HEK293 (cell line): ENCODE results near the gene ZNF217.

ENCODE experiments used
- CTCF ChIA-PET: fragments of 350-600 bp; formaldehyde crosslinking; extraction: SDS; loops from one replicate; lab custom pipeline; 2021; ENCODE audit warnings: antibody characterized with exemption; lab: Yijun Ruan, JAX
- POLR2A ChIA-PET: fragments of 300-600 bp; formaldehyde crosslinking; extraction: SDS; loops from one replicate; lab custom pipeline; 2020; ENCODE audit warnings: antibody characterized with exemption, inconsistent platforms; lab: Yijun Ruan, JAX
- H3K27ac ChIP-seq: fragments of 200-500 bp; sonication (Bioruptor generic); 2 replicates; pipeline ENCODE4 v1.5.1; 2014; ENCODE audit warnings: low read depth, low read length, control low read depth, inconsistent platforms; ENCODE audit errors: extremely low read depth
- H3K36me3 ChIP-seq, 2 experiments: fragments of 200-500 bp in 1 of 2; sonication (Bioruptor generic) in 1 of 2; 1 replicate in 1 of 2; 2 replicates in 1 of 2; pipeline ENCODE4 v1.5.1; 2014 to 2017; ENCODE audit warnings: inconsistent platforms in 2 of 2, low read length in 2 of 2; ENCODE audit not compliant: control insufficient read depth in 2 of 2, insufficient read depth in 1 of 2
- H3K4me1 ChIP-seq: fragments of 200-500 bp; sonication (Bioruptor generic); 2 replicates; pipeline ENCODE4 v1.5.1; 2014; ENCODE audit warnings: mild to moderate bottlenecking, low read length, inconsistent platforms; ENCODE audit not compliant: control insufficient read depth, insufficient read depth
- H3K4me3 ChIP-seq: 2 replicates; pipeline ENCODE4 v1.5.1; 2011; ENCODE audit warnings: low read depth, mild to moderate bottlenecking, control low read depth, low read length, moderate library complexity
- H3K9me3 ChIP-seq: fragments of 200-500 bp; sonication (Bioruptor generic); 2 replicates; pipeline ENCODE4 v1.5.1; 2014; ENCODE audit warnings: low read depth, low read length, inconsistent platforms; ENCODE audit not compliant: control insufficient read depth, insufficient read depth
- ATF2 ChIP-seq: fragments of 450-650 bp; formaldehyde crosslinking; IDR thresholded peaks from 2 replicates; pipeline ENCODE4 v1.5.1; 2016; ENCODE audit warnings: missing biosample characterization, missing genetic modification characterization, low read depth
- HIC1 ChIP-seq: fragments of 450-650 bp; formaldehyde crosslinking; IDR thresholded peaks from 2 replicates; pipeline ENCODE4 v1.5.1; 2016; ENCODE audit warnings: missing biosample characterization, missing genetic modification characterization
- SCRT2 ChIP-seq: fragments of 450-650 bp; formaldehyde crosslinking; IDR thresholded peaks from 2 replicates; pipeline ENCODE4 v1.5.1; 2016; ENCODE audit warnings: missing biosample characterization, missing genetic modification characterization
- SP3 ChIP-seq: fragments of 450-650 bp; formaldehyde crosslinking; IDR thresholded peaks from 2 replicates; pipeline ENCODE4 v1.5.1; 2016; ENCODE audit warnings: missing biosample characterization, missing genetic modification characterization
- WT1 ChIP-seq: fragments of 450-650 bp; formaldehyde crosslinking; IDR thresholded peaks from 2 replicates; pipeline ENCODE4 v1.5.1; 2016; ENCODE audit warnings: missing biosample characterization, missing genetic modification characterization
- ZBTB17 ChIP-seq: fragments of 450-650 bp; formaldehyde crosslinking; IDR thresholded peaks from 2 replicates; pipeline ENCODE4 v1.5.1; 2016; ENCODE audit warnings: missing biosample characterization, missing genetic modification characterization
- ZBTB21 ChIP-seq: fragments of 450-650 bp; formaldehyde crosslinking; IDR thresholded peaks from 2 replicates; pipeline ENCODE4 v1.5.1; 2017; ENCODE audit warnings: missing biosample characterization, missing genetic modification characterization
- ZBTB26 ChIP-seq: fragments of 450-650 bp; formaldehyde crosslinking; optimal IDR thresholded peaks from 2 replicates; pipeline ENCODE3; 2016; ENCODE audit warnings: missing biosample characterization, mild to moderate bottlenecking, missing genetic modification characterization
- ZBTB48 ChIP-seq: fragments of 450-650 bp; formaldehyde crosslinking; IDR thresholded peaks from 2 replicates; pipeline ENCODE4 v1.5.1; 2016; ENCODE audit warnings: missing biosample characterization, missing genetic modification characterization
- ZBTB49 ChIP-seq: fragments of 450-650 bp; formaldehyde crosslinking; IDR thresholded peaks from 2 replicates; pipeline ENCODE4 v1.5.1; 2016; ENCODE audit warnings: missing biosample characterization, missing genetic modification characterization, low read depth
- ZFP69B ChIP-seq: fragments of 450-650 bp; formaldehyde crosslinking; IDR thresholded peaks from 2 replicates; pipeline ENCODE4 v1.5.1; 2016; ENCODE audit warnings: missing biosample characterization, missing genetic modification characterization
- ZNF114 ChIP-seq: fragments of 450-650 bp; formaldehyde crosslinking; IDR thresholded peaks from 2 replicates; pipeline ENCODE4 v1.5.0; 2017; ENCODE audit warnings: missing biosample characterization, missing genetic modification characterization
- ZNF138 ChIP-seq: fragments of 450-650 bp; formaldehyde crosslinking; IDR thresholded peaks from 2 replicates; pipeline ENCODE4 v1.5.1; 2016; ENCODE audit warnings: missing biosample characterization, missing genetic modification characterization, borderline replicate concordance
- ZNF155 ChIP-seq: fragments of 450-650 bp; formaldehyde crosslinking; IDR thresholded peaks from 2 replicates; pipeline ENCODE4 v1.5.1; 2016; ENCODE audit warnings: missing biosample characterization, missing genetic modification characterization
- ZNF174 ChIP-seq: fragments of 450-650 bp; formaldehyde crosslinking; IDR thresholded peaks from 2 replicates; pipeline ENCODE4 v1.5.0; 2017; ENCODE audit warnings: missing biosample characterization, mild to moderate bottlenecking, missing genetic modification characterization
- ZNF18 ChIP-seq: fragments of 450-650 bp; formaldehyde crosslinking; IDR thresholded peaks from 2 replicates; pipeline ENCODE4 v1.5.1; 2016; ENCODE audit warnings: missing biosample characterization, missing genetic modification characterization
- ZNF2 ChIP-seq: fragments of 450-650 bp; formaldehyde crosslinking; IDR thresholded peaks from 2 replicates; pipeline ENCODE4 v1.5.1; 2016; ENCODE audit warnings: missing biosample characterization, missing genetic modification characterization
- ZNF211 ChIP-seq: fragments of 450-650 bp; formaldehyde crosslinking; IDR thresholded peaks from 2 replicates; pipeline ENCODE4 v1.5.1; 2016; ENCODE audit warnings: low read depth, missing biosample characterization, missing genetic modification characterization
- ZNF248 ChIP-seq: fragments of 450-650 bp; formaldehyde crosslinking; IDR thresholded peaks from 2 replicates; pipeline ENCODE4 v1.5.1; 2017; ENCODE audit warnings: missing biosample characterization, missing genetic modification characterization
- ZNF311 ChIP-seq: fragments of 450-650 bp; formaldehyde crosslinking; IDR thresholded peaks from 2 replicates; pipeline ENCODE4 v1.5.1; 2017; ENCODE audit warnings: missing biosample characterization, missing genetic modification characterization, borderline replicate concordance
- ZNF404 ChIP-seq: fragments of 450-650 bp; formaldehyde crosslinking; IDR thresholded peaks from 2 replicates; pipeline ENCODE4 v1.5.1; 2017; ENCODE audit warnings: missing biosample characterization, missing genetic modification characterization
- ZNF521 ChIP-seq: fragments of 450-650 bp; formaldehyde crosslinking; IDR thresholded peaks from 2 replicates; pipeline ENCODE4 v1.5.1; 2017; ENCODE audit warnings: missing biosample characterization, mild to moderate bottlenecking, missing genetic modification characterization
- ZNF600 ChIP-seq: fragments of 450-650 bp; formaldehyde crosslinking; IDR thresholded peaks from 2 replicates; pipeline ENCODE4 v1.5.1; 2016; ENCODE audit warnings: missing biosample characterization, missing genetic modification characterization
- ZNF658 ChIP-seq: fragments of 450-650 bp; formaldehyde crosslinking; IDR thresholded peaks from 2 replicates; pipeline ENCODE4; 2016; ENCODE audit warnings: missing biosample characterization, missing genetic modification characterization
- ZNF670 ChIP-seq: fragments of 450-650 bp; formaldehyde crosslinking; IDR thresholded peaks from 2 replicates; pipeline ENCODE4 v1.5.1; 2016; ENCODE audit warnings: missing biosample characterization, missing genetic modification characterization, low read depth
- ZNF704 ChIP-seq: fragments of 450-650 bp; formaldehyde crosslinking; IDR thresholded peaks from 2 replicates; pipeline ENCODE4 v1.5.1; 2016; ENCODE audit warnings: missing biosample characterization, missing genetic modification characterization

ZNF217 gene

GRCh38 chr20:53595018-53595378, 1.4 kb upstream of the ZNF217 start (continued):
- no peak for TF ChIP-seq ZNF521 (tag by site-specific recombination)
- TF ChIP-seq ZNF2: no peak
- TF ChIP-seq SCRT2 (tag by site-specific recombination): no peak
- no peak for TF ChIP-seq ZBTB49 (tag by site-specific recombination)
- TF ChIP-seq WT1: no peak
- TF ChIP-seq ZNF311 (tag by site-specific recombination): no peak
- no peak for TF ChIP-seq ZNF658 (tag by site-specific recombination)
- peak; percentile 26; the same call in 1 of the 2 replicates for TF ChIP-seq ZBTB17
- no peak for TF ChIP-seq ZNF155
- TF ChIP-seq ZNF248 (tag by site-specific recombination): no peak
- no peak for TF ChIP-seq ZNF174 (tag by site-specific recombination)
- 0 out of 2 replicates have a peak, but pooled peaks have one; percentile 3 for TF ChIP-seq ZNF18 (tag by site-specific recombination)
- TF ChIP-seq ZNF704: no peak
- TF ChIP-seq ZFP69B: no peak
- TF ChIP-seq HIC1 (tag by site-specific recombination): no peak

- CTCF ChIA-PET: interaction anchor here (0.5 to 0.7 kb wide), 2 partner anchors 17 to 1719 kb away, joined by 4 to 5 read pairs; no protein-coding TSS in a partner anchor
- peaks cover 17% of the 10 kb centered on the region for H3K4me1 ChIP-seq
- peak overlapping the region; percentile 80 for H3K4me3 ChIP-seq
- no peaks in the 10 kb centered on the region for H3K9me3 ChIP-seq
- no peaks in the 10 kb centered on the region for H3K36me3 ChIP-seq
- POLR2A ChIA-PET: interaction anchor here (0.6 to 1.6 kb wide), 8 partner anchors 15 to 321 kb away, joined by 3 to 10 read pairs (median 4); no protein-coding TSS in a partner anchor
- H3K27ac ChIP-seq: peak overlapping the region; percentile 61; the same call in 1 of the 2 replicates
- TF ChIP-seq ZBTB48 (tag by site-specific recombination): 0 out of 2 replicates have a peak, but pooled peaks have one; percentile 17
- no peak for TF ChIP-seq ZNF211 (tag by site-specific recombination)
- no peak for TF ChIP-seq ZNF600
- TF ChIP-seq ZNF670 (tag by site-specific recombination): no peak
- TF ChIP-seq ZNF404 (tag by site-specific recombination): no peak
- no peak for TF ChIP-seq ZNF114 (tag by site-specific recombination)
- TF ChIP-seq ATF2: no peak
- TF ChIP-seq ZBTB21 (tag by site-specific recombination): no peak
- TF ChIP-seq ZNF138: no peak
- peak; percentile 74 for TF ChIP-seq ZBTB26 (tag by site-specific recombination)
- no peak for TF ChIP-seq SP3 (tag by site-specific recombination)
Observed at GRCh38 chr20:53594068-53595017, 704 bp upstream of the ZNF217 start.
